GM18858 (cell line): ENCODE results near the gene PPP1R1C.
A peak's percentile ranks its signal among the peaks of the same experiment; 100 is the strongest.
"Not testable (repeated sequence)": the region's sequence is repeated elsewhere in the genome, so short reads cannot be mapped to it uniquely, and the experiment has no call there.

Experiments used
- ATAC-seq: cut with Tn5 transposase; IDR thresholded peaks from one replicate; pipeline ENCODE4 v1.9.1; 2021; ENCODE audit not compliant: unreplicated experiment

Gene PPP1R1C, protein sequence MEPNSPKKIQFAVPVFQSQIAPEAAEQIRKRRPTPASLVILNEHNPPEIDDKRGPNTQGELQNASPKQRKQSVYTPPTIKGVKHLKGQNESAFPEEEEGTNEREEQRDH

DNA sequence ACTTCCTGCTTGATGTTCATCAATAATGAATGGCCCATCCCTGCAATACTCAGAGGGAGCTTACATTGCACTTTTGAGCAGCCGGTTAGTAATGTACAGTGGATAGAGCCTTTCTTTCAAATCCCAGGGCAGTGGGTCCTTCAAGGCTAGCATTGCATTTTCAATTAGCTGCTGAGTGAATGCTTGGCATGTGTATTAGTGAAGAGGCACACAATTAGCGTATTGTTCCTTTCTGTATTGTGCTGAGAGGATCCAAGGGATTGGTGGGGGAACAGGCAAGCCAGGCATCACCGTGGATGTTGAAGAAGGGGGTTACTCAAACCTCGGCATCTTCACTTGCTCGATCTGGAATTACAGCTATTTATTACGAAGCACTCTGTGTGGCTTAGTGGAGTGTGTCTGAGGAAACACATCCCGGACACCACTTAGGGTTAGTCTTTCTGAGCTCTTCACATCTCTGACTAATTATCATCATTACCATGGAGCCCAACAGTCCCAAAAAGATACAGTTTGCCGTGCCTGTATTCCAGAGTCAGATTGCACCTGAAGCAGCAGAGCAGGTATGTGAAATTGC lies at the start of gene PPP1R1C:
PPP1R1C (plus strand) TSS at position 222 of the 574 bp plus-strand sequence; CDS start at position 480, 258 bp downstream.
- ATAC-seq: no peak

DNA sequence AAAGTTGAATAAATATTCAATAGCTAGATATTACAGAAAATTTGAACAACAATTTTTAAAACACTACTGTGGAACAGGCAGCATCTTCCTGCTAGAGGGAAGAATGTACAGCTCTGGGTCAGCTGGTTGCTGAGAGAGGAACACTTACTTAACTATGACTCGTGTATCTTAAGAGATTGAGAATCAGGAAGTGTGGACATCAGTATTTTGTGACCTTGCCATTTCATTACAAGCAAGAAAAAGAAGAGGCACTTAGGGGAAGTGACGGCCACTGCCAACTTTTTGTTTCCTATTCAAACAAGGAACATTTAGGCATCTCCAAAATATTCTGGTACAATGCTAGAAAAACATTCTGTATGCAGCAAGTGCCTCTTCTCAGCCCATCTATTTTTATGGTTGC lies 48.2 kb upstream of the PPP1R1C start:
- ATAC-seq: no peak

DNA sequence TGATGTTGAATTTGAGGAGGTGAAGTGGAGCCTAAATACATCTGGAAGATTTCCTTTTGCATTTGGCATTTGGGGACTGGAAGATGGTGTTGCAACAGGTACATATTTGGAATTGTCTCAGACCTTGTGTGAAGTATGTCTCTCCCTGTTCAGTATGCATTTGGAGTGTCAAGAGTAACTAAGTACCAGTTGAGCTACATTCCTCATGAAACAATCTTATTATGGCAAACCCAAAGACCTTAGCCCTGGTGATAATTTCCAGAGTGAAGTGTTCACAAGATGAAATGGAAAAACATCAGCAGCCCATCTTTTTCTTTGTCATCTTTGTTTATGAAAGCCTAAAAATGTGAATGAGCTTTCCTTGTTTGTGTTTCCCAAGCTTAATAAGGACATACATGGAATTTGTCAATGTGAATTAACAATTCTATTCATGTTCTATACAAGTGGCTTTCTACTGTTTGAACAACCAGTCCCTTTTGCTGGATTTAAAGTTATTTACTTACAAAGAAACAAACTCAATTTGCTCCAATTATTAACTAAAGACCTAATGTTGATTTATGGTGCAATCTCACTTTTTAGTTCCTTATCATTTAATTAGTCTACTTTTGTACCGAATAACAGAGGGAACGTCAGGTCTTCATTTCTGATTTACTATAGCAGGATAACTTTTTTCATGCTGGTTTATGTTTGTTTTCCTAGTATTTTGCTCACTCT lies 42.1 kb upstream of the PPP1R1C start:
- ATAC-seq: no peak

GRCh38 chr2:181944164-181944913 lies 41.3 kb upstream of the PPP1R1C start:
- no peak for ATAC-seq

- no peak for ATAC-seq
Measured at GRCh38 chr2:181944914-181945291, 40.8 kb upstream of the PPP1R1C start.

DNA sequence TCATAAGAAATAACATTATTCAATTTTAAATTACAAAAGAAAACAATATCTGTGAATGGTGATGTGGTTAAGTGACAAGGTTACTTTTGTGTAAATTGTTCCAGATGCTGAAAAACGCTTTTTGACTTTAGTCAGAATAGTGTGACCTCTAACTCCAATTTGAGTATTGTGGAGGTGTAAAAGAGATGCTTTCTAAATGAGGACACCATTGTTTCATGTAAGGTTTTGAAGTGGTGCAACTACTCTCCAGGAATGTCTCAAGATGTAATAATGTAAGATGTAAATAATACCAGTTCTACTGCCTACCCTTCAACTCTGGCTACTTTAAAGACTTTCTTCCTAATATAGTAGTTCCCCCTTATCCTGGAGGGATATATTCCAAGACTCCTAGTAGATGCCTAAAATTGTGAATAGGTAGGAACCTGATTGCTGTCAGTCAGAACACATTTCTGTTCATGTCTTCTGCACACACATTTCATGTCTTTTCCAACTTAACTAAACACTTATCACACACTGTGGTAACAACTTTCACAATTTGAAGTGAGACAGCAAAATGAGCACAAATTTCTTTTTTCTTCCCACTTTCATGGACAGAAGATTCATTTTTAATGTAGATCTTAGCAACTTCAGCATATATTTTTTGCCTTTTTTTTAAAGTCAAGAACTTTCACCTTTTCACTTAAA lies 39.1 kb upstream of the PPP1R1C start:
- no peak for ATAC-seq

DNA sequence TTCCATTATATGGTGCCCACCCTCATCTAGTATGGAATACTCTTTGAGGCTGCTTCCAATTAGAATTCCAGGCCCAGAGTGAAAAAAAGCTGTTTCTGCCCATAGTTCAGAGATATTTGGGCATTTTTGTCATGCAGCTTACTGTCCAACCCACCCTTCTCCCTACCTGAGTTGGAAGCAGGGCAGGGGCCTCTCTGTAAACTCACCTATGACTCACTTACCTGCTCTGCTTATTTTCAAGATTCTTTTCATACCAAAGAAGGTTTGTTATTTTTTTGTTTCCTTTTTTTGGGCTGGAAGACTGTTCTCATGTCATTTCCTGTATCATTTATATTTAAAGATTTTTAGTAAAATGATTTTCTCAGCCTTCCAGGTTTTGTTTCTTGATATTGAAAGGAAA lies 38.4 kb upstream of the PPP1R1C start:
- ATAC-seq: no peak

DNA sequence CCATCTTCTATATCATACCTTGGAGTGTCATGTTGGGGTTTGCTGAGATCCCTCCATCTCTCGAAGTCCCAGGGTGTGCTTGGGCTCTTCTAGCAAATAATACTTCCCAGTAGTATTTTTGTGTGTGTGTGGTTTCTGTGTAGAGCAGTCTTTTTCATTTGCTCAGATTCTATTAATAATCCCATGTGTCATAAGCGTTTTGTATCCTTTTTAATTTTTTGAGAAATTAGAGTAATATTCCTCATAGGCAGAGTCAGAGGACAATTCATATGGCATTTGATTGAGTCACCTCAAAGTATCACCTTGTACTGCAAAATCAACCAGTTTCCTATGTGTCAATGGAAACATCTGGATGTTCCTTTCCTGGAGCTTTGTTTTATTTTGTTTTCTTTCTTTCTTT lies 37.4 kb upstream of the PPP1R1C start:
- ATAC-seq: no peak

DNA sequence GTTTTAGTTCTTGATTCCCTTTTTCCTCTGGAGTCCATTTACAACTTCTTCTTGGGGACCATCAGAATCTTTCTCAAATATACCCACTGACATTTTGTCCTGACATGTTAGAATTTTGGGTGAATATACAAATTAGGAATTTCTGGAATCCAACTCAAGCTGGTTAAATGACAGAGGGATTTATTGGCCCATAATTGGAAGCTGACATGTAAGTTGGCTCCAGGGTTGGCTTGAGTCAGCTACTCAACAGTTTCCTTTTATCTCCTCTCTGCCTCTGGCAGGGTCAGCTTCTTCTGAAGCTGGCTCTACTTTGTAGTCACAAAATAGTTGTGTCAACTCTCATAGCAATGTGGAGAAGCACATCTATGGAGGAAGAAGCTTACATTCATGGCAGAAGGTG lies 36.6 kb upstream of the PPP1R1C start:
- ATAC-seq: no peak

DNA sequence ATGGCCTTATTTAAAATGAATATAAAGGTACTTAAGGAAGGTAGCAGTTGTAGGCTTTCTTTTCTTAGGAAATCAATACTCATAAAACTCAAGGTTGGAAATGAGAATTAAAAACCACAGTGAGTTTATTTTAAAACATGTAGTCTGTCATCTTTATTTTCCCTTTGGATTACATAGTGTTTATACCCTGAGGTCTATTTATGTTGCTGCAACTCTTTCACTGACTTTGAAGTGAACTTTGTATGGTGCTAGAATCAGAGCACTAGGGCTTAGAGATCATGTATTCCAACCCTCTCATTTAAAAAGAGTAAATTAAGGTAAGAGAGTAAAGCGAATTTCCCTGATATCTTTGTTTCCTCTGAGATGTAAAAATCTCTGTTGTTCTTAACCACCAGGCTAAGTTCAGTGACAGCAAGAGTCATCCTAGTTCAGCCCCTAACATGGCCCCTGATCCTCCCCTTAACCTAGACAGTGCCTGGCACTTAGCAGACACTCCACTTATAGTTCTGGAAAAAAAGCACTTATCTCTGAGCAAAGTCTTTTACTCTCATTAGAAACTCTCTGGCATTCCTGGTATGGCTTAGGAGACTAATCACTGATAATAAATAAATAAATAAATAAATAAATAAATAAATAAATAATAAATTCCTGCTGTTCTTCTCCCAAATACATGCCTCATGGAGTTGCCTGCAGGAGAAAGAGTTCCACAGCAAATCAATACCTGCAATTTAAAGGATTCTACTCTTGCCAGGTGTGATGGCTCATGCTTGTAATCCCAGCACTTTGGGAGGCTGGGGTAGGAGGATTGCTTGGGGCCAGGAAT lies 33.0 kb upstream of the PPP1R1C start:
- no peak for ATAC-seq

DNA sequence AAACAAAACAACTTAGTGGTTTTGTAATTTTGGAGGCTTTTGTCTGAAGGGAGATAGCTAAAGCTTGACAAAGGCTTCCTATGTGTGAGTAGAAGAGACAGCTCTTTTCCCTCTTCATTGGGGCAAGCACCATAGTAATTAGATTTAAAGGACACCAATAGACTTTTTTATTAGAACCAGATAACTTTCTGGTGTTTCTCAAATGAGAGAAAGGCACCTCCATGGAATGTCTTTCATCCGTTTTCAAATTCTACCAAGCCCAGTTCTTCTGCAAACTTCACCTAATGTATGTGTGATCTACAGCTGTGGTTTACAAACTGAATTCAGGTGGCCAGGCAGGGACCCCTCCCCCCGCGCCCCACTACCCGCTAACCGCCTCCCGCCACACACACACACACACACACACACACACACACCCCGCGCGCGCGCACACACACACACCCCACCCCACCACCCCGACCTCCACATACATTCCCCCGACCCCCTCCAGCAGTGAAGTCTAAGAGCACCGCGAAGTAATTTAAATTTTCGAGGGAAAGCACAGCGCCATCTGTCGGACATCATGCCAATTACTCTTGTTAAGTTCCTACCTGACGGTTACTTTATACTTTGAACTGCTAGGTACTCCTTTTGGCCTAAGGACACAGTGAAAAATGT lies 31.6 kb upstream of the PPP1R1C start:
- ATAC-seq: peak; percentile 75

DNA sequence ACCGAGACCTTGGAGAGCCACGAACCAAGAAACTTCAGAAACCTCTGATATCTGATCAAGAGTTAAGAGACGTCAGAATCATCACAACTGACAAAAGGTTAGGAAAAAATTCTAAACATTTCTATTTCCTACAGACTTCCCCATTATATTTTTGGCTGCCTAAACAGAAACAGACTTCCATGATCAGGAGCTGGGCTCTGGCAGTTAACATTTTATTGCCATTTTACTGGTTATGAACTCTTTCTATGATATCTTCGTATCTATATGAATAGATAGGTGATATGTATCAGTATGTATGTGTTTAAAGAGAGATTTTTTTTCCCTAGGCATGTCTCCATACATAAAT lies 31.1 kb upstream of the PPP1R1C start:
- no peak for ATAC-seq

- ATAC-seq: no peak
Measured at GRCh38 chr2:181955010-181955409, 30.6 kb upstream of the PPP1R1C start.

DNA sequence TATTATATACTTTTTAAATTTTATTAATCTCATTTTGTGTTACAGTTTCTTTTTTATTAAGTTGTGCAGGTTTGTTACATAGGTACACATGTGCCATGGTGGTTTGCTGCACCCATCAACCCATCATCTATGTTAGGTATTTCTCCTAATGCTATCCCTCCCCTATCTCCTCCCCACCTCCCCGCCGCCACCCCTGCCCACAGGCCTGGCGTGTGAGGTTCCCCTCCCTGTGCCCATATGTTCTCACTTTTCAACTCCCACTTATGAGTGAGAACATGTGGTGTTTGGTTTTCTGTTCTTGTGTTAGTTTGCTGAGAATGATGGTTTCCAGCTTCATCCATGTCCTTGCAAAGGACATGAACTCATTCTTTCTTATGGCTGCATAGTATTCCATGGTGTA lies 29.8 kb upstream of the PPP1R1C start:
- not testable (repeated sequence) for ATAC-seq

- no peak for ATAC-seq
Measured at GRCh38 chr2:181957668-181958067, 28.0 kb upstream of the PPP1R1C start.

- no peak for ATAC-seq
Measured at GRCh38 chr2:181958726-181959125, 26.9 kb upstream of the PPP1R1C start.

GRCh38 chr2:181959508-181959907 lies 26.1 kb upstream of the PPP1R1C start:
- no peak for ATAC-seq

DNA sequence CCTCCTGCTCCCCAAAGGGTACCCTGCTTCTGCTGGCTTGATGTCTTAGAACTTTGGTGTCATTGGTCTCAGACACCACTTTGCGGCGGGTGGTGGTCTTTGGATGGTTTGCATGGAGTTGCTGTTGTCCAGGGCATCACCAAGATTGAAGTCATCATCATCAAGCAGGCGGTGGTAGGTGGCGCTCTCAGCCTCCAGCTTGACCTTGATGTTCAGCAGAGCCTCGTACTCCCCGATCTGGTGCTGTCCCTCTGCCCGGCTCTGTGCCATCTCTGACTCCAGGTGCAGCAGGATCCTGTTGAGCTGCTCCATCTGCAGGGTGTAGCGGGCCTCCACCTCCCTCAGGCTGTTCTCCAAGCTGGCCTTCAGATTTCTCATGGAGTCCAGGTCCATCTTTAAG lies 24.5 kb upstream of the PPP1R1C start:
- ATAC-seq: not testable (repeated sequence)

DNA sequence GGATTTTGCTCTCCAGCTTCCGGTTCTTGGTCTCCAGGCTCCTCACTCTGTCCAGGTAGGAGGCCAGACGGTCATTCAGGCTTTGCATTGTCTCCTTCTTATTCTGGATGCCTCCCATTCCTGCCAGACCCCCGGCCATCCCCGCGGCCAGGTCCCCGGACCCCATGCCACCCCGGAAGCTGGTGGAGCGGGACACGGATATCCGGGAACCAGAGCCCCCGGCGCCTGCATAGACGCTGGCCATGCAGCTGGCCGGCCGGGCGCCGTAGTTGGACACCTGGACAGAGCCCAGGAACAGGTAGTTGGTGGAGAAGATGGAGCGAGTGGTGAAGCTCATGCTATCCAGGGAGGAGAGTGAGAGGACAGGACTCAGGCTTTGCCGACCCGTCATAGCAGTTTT lies 23.5 kb upstream of the PPP1R1C start:
- ATAC-seq: no peak

DNA sequence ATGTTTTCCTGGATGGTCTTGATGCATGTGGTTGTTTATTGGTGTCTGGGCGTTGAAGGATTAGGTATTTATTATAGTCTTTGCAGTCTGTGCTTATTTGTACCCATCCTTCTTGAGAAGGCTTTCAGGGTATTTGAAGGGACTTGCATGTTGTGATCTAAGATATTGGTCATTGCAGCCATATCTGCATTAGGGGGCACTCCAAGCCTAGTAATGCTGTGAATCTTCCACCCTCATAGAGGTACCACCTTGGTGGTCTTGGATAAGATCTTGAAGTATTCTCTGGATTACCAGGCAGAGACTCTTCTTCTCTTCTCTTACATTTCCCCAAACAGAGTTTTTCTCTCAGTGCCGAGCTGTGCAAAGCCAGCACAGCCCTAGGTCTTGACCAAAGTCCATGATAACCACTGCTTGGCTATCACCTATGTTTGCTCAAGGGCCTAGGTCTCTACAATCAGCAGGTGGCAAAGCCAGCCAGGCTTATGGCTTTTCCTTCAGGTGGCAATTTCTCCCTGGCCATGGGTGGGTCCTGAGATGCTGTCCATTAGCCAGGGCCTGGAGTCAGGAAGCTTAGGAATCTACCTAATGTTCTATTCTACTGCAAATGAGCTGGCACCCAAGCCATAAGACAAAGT lies 15.4 kb upstream of the PPP1R1C start:
- ATAC-seq: no peak
